OCI-LY3 (cell line): ENCODE data around the gene CISD3.

ENCODE experiments used
- H2AFZ ChIP-seq: fragments of 200-600, 300-600 bp; shearing (Covaris generic); 2 replicates; pipeline ENCODE4 v1.6.0; 2014; ENCODE audit warnings: antibody characterized with exemption, low read depth, low read length
- H3K27ac ChIP-seq: fragments of 200-600, 300-600 bp; sonication (generic); 2 replicates; pipeline ENCODE4 v1.5.1; 2014; ENCODE audit warnings: mild to moderate bottlenecking, low read length, moderate library complexity, mixed read lengths
- H3K27me3 ChIP-seq: fragments of 200-600, 300-600 bp; sonication (generic); 2 replicates; pipeline ENCODE4 v1.6.1; 2014; ENCODE audit warnings: low read depth, low read length, mixed read lengths
- H3K36me3 ChIP-seq: fragments of 200-600, 300-600 bp; sonication (generic); replicated peaks from 2 replicates; pipeline ENCODE3; 2014; ENCODE audit warnings: low read depth, low read length, mixed read lengths
- H3K4me1 ChIP-seq: fragments of 300-600, 200-600 bp; sonication (generic); 2 replicates; pipeline ENCODE4 v1.6.1; 2014; ENCODE audit warnings: low read length, mixed read lengths
- H3K4me2 ChIP-seq: fragments of 200-600, 300-600 bp; sonication (generic); 2 replicates; pipeline ENCODE4 v1.6.1; 2014; ENCODE audit warnings: low read length, mixed read lengths
- H3K4me3 ChIP-seq: fragments of 300-600, 200-600 bp; sonication (generic); 2 replicates; pipeline ENCODE4 v1.5.1; 2014; ENCODE audit warnings: antibody characterized with exemption, mild to moderate bottlenecking, low read length, moderate library complexity
- H3K79me2 ChIP-seq: fragments of 300-600, 200-600 bp; shearing (Covaris generic); 2 replicates; pipeline ENCODE4 v1.6.1; 2014; ENCODE audit warnings: mild to moderate bottlenecking, low read length, mixed read lengths
- H3K9ac ChIP-seq: fragments of 300-600, 200-600 bp; shearing (Covaris generic); 2 replicates; pipeline ENCODE4 v1.6.0; 2014; ENCODE audit warnings: mild to moderate bottlenecking, low read length, moderate library complexity
- H3K9me3 ChIP-seq: fragments of 200-600, 300-600 bp; shearing (Covaris generic); 2 replicates; pipeline ENCODE4 v1.6.1; 2014; ENCODE audit warnings: low read length, mixed read lengths; ENCODE audit not compliant: insufficient read depth
- H4K20me1 ChIP-seq: fragments of 200-600, 300-600 bp; sonication (generic); 2 replicates; pipeline ENCODE4 v1.6.1; 2016; ENCODE audit warnings: low read length, mixed read lengths; ENCODE audit not compliant: insufficient read depth
- CTCF ChIP-seq: fragments of 200-600, 300-600 bp; sonication (generic); IDR thresholded peaks from 2 replicates; pipeline ENCODE4 v1.5.1; 2014; ENCODE audit warnings: antibody characterized with exemption, low read length, low read depth
- EZH2phosphoT487 ChIP-seq: fragments of 200-600 bp; shearing (Covaris generic); IDR thresholded peaks from 2 replicates; pipeline ENCODE4 v1.6.1; 2018; ENCODE audit warnings: antibody characterized with exemption, mixed run types, low read depth

Gene CISD3

GRCh38 chr17:38698760-38699159, 31.4 kb upstream of the CISD3 start:
- no peak overlapping the region for H3K4me3 ChIP-seq
- H3K4me2 ChIP-seq: no peak overlapping the region
- no peak overlapping the region for H3K27ac ChIP-seq
- no peaks in the 10 kb centered on the region for H4K20me1 ChIP-seq
- H3K9me3 ChIP-seq: no peaks in the 10 kb centered on the region
- H2AFZ ChIP-seq: no peak overlapping the region
- TF ChIP-seq EZH2phosphoT487 (no peak), CTCF (no peak)
- peaks cover 11% of the 10 kb centered on the region for H3K79me2 ChIP-seq
- H3K9ac ChIP-seq: no peak overlapping the region
- H3K4me1 ChIP-seq: peaks cover 49% of the 10 kb centered on the region
- H3K27me3 ChIP-seq: no peaks in the 10 kb centered on the region
- peaks cover 3% of the 10 kb centered on the region for H3K36me3 ChIP-seq

DNA sequence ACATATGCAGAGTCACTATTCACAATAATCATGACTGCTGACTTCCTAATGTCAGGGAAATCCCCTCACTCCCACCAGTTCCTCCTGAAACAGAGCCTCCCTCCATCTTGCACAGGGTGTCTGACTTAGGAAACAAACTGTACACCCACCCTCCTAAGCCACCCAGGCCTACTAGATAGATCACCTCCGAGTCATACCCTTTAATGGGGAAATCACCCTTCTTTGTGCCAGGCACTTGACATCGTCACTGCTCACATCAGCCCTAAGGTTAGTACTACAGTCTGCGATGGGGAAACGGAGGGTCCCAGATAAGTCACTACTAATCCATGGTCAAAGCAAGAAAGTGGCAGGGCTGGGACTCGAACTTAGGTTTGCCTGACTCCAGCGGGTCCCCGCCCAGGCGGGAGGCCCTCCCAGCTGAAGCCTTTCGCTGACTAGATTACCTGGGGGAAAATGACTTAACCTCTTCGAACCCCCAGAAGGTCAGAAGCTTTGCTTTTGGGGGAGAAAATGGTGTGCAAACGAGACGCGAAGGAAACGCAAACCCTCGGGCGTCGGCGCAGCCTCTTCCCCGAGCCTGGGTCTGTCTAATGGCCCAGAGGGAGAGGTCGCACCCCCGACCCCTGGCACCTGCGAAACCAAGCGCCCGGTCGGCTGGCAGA, 28.5 kb upstream of the CISD3 start:
- peak overlapping the region; percentile 100 for H3K27ac ChIP-seq
- H3K27me3 ChIP-seq: no peaks in the 10 kb centered on the region

DNA sequence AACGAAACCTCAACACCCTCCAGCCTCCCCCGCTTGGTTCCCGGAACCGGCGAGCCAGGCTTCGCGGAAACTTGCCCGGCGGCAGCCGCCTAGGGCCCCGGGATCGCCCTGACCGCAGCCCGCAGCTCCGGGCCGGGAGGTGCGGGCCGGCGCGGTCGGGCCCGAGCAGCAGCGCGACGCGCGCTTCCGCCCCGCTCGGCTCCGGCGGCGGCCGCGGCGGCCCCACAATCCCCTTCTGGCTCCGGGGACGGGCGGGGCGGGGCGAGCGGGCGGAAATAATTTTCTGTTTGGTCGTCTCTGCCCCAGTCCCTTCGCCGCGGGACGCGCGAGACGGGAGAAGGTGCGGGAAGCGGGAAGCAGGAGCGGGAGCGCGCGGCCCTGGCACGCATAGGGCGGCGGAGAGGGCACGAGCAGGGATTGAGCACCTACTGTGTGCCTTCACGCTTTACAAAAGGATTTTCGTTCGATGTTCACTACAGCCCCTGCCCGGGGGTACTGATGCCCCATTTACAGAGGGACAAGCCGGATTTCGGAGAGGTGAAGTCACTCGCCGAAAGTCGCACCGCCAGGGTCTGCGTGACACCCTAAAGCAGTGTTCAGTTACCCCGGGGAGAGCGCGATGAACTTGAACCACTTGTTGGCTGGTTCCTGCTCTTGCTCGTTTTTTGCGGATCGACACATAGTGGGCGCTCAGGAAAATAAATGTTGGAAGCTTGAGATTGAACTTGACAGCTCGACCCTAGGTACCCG, 27.8 kb upstream of the CISD3 start:
- Histone ChIP-seq H3K4me3 (peak overlapping the region; percentile 96), H3K4me2 (peak overlapping the region; percentile 100), H4K20me1 (peaks cover 8% of the 10 kb centered on the region), H3K79me2 (peaks cover 45% of the 10 kb centered on the region), H3K9ac (peak overlapping the region; percentile 100), H3K4me1 (peaks cover 43% of the 10 kb centered on the region), H3K27me3 (no peaks in the 10 kb centered on the region), H3K9me3 (no peaks in the 10 kb centered on the region), H3K27ac (peak overlapping the region; percentile 100), H2AFZ (no peak overlapping the region), H3K36me3 (peaks cover 4% of the 10 kb centered on the region)
- TF ChIP-seq CTCF (no peak), EZH2phosphoT487 (no peak)

More for the DNA sequence above, 28.5 kb upstream of the CISD3 start:
- peaks cover 1% of the 10 kb centered on the region; the same call in 1 of the 2 replicates for H4K20me1 ChIP-seq
- H3K4me1 ChIP-seq: peaks cover 43% of the 10 kb centered on the region
- no peak overlapping the region for H2AFZ ChIP-seq
- TF ChIP-seq EZH2phosphoT487 (no peak), CTCF (no peak)
- peak overlapping the region; percentile 96 for H3K4me3 ChIP-seq
- H3K79me2 ChIP-seq: peaks cover 38% of the 10 kb centered on the region
- peak overlapping the region; percentile 100 for H3K9ac ChIP-seq
- no peaks in the 10 kb centered on the region for H3K9me3 ChIP-seq
- peak overlapping the region; percentile 100 for H3K4me2 ChIP-seq
- H3K36me3 ChIP-seq: peaks cover 3% of the 10 kb centered on the region

DNA sequence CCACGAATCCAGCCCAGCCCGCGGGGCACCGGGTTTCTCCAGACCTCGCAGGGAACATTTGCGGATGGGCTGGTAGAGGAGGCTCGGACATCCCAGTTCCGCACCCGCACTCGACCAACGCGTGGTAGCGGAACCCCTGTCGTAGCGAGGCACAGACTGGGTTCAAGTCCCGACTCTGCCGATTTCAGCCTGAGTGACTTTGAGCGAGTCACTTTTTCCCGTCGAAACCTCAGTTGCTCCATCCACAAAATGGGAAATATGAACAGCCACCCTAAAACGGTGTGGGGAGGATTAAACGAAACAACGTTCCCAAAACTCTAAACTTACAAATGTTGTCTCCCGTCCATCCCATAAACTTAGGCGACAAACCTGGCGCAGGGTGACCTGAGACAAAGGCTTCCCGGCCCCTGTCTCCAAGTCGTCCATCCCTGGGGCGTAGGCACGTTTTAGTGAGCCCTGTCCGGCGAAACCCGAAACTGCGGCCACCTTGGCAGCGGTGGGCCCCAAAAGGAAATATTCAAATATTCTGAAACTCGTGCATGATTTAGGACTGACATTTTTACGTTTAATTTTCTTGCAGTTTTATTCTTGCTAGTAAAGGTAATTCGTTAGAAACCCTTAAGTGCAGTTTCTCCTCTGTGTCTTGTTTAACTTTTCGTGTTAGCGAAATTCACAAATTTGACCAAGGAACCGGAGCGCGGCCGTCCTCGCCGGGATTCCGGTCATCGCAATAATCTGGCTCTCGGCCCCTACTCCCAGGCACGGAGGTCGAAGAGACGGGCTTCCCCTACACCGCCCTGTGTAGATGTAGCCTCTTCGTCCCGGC, 27.0 kb upstream of the CISD3 start:
- Histone ChIP-seq H2AFZ (no peak overlapping the region), H3K4me1 (peaks cover 38% of the 10 kb centered on the region)
- TF ChIP-seq EZH2phosphoT487 (no peak), CTCF (no peak)

More for the DNA sequence above, 27.0 kb upstream of the CISD3 start:
- Histone ChIP-seq H3K4me2 (peak overlapping the region; percentile 100), H3K9ac (peak overlapping the region; percentile 100), H3K9me3 (no peaks in the 10 kb centered on the region), H4K20me1 (peaks cover 15% of the 10 kb centered on the region), H3K36me3 (peaks cover 12% of the 10 kb centered on the region), H3K79me2 (peaks cover 53% of the 10 kb centered on the region), H3K27ac (peak overlapping the region; percentile 100), H3K27me3 (no peaks in the 10 kb centered on the region), H3K4me3 (peak overlapping the region; percentile 96)
